Astrocyte (in vitro differentiated cells and primary cell): ENCODE data around the gene TRIP12. TPM values are rescaled to one million over a fixed set of nuclear protein-coding genes. Genes with fewer than 3 reads are reported as not detected.

Experiments
- DNase-seq: peaks from one replicate; pipeline ENCODE4 v3.0.0-alpha.2; 2010; ENCODE audit warnings: low read depth
- FAIRE-seq: peaks from 2 replicates; lab custom pipeline; 2011; peaks lifted over from hg19 to GRCh38; lab: Jason Lieb, UNC
- H2AFZ ChIP-seq: 2 replicates; pipeline ENCODE4 v1.6.0; 2012; ENCODE audit warnings: low read depth, low read length, inconsistent platforms
- H3K27ac ChIP-seq: 2 replicates; pipeline ENCODE4 v1.5.1; 2011; ENCODE audit warnings: low read depth, low read length, inconsistent platforms
- H3K27me3 ChIP-seq: 2 replicates; pipeline ENCODE4 v1.6.0; 2011; ENCODE audit warnings: low read length, inconsistent platforms; ENCODE audit not compliant: insufficient read depth
- H3K36me3 ChIP-seq: 2 replicates; pipeline ENCODE4 v1.5.1; 2011; ENCODE audit warnings: low read length, inconsistent platforms; ENCODE audit not compliant: insufficient read depth
- H3K4me1 ChIP-seq: 2 replicates; pipeline ENCODE4 v1.5.1; 2011; ENCODE audit warnings: low read length, inconsistent platforms; ENCODE audit not compliant: insufficient read depth
- H3K4me2 ChIP-seq: 2 replicates; pipeline ENCODE4 v1.6.0; 2012; ENCODE audit warnings: low read length, inconsistent platforms
- H3K4me3 ChIP-seq: 2 replicates; pipeline ENCODE4 v1.5.1; 2011; ENCODE audit warnings: low read depth, mild to moderate bottlenecking, low read length, inconsistent platforms; ENCODE audit not compliant: insufficient read depth
- H3K79me2 ChIP-seq: 2 replicates; pipeline ENCODE4 v1.6.0; 2012; ENCODE audit warnings: mild to moderate bottlenecking, low read length, inconsistent platforms; ENCODE audit not compliant: insufficient read depth
- H3K9ac ChIP-seq: 2 replicates; pipeline ENCODE4 v1.6.0; 2012; ENCODE audit warnings: mild to moderate bottlenecking, low read length, inconsistent platforms
- H3K9me3 ChIP-seq: 2 replicates; pipeline ENCODE4 v1.5.1; 2012; ENCODE audit warnings: low read depth, mild to moderate bottlenecking, low read length, inconsistent platforms; ENCODE audit not compliant: insufficient read depth
- H4K20me1 ChIP-seq: 2 replicates; pipeline ENCODE4 v1.6.0; 2012; ENCODE audit warnings: low read length, inconsistent platforms; ENCODE audit not compliant: insufficient read depth
- H3K27ac Mint-ChIP-seq: one replicate; pipeline ENCODE4 v1.8.0; 2021; ENCODE audit warnings: mild to moderate bottlenecking, mixed read lengths; ENCODE audit not compliant: unreplicated experiment
- H3K27me3 Mint-ChIP-seq: one replicate; pipeline ENCODE4 v1.8.0; 2021; ENCODE audit warnings: low read depth, mixed read lengths; ENCODE audit not compliant: unreplicated experiment
- H3K36me3 Mint-ChIP-seq: one replicate; pipeline ENCODE4 v1.8.0; 2021; ENCODE audit warnings: low read depth, mixed read lengths; ENCODE audit not compliant: unreplicated experiment
- H3K4me1 Mint-ChIP-seq: one replicate; pipeline ENCODE4 v1.8.0; 2021; ENCODE audit warnings: low read depth, mixed read lengths; ENCODE audit not compliant: unreplicated experiment
- H3K4me3 Mint-ChIP-seq: one replicate; pipeline ENCODE4 v1.8.0; 2021; ENCODE audit warnings: mild to moderate bottlenecking, moderate library complexity, mixed read lengths; ENCODE audit not compliant: unreplicated experiment
- H3K9me3 Mint-ChIP-seq: one replicate; pipeline ENCODE4 v1.8.0; 2021; ENCODE audit warnings: mild to moderate bottlenecking, mixed read lengths; ENCODE audit not compliant: unreplicated experiment
- CTCF ChIP-seq: IDR thresholded peaks from 2 replicates; pipeline ENCODE4 v1.5.1; 2011; ENCODE audit warnings: low read depth, mild to moderate bottlenecking, inconsistent platforms, low read length, moderate library complexity; ENCODE audit not compliant: insufficient read depth
- EZH2 ChIP-seq: IDR thresholded peaks from 2 replicates; pipeline ENCODE4 v1.6.1; 2012; ENCODE audit warnings: mild to moderate bottlenecking, low read length, inconsistent platforms; ENCODE audit not compliant: insufficient read depth
- total RNA-seq: library from RNA; stranded (reverse); gene quantifications from 2 replicates; pipeline ENCODE4 v1.2.1, GENCODE V29; 2021

Gene TRIP12
- total RNA-seq, 1 donor from 2014 or later, result 379 TPM

- Mint-ChIP-seq H3K27ac (no peak overlapping the region), H3K9me3 (no peaks in the 10 kb centered on the region), H3K4me3 (no peak overlapping the region), H3K36me3 (peaks cover 16% of the 10 kb centered on the region), H3K4me1 (peaks cover 24% of the 10 kb centered on the region), H3K27me3 (no peaks in the 10 kb centered on the region)
- no peak overlapping the region for H3K4me2 ChIP-seq
- no peak overlapping the region for H3K9ac ChIP-seq
- no peaks in the 10 kb centered on the region for H3K36me3 ChIP-seq
- H3K79me2 ChIP-seq, result peaks cover 99% of the 10 kb centered on the region
- H3K27ac ChIP-seq, result no peak overlapping the region
- TF ChIP-seq CTCF (no peak), EZH2 (no peak)
- H3K4me1 ChIP-seq, result peaks cover 5% of the 10 kb centered on the region
- FAIRE-seq (no peak), DNase-seq (no peak)
- no peaks in the 10 kb centered on the region for H3K27me3 ChIP-seq
- peaks cover 85% of the 10 kb centered on the region for H4K20me1 ChIP-seq
- no peaks in the 10 kb centered on the region for H3K9me3 ChIP-seq
- H2AFZ ChIP-seq, result no peak overlapping the region
- H3K4me3 ChIP-seq, result no peak overlapping the region
These were observed 25.0 kb downstream of the TRIP12 start for GRCh38 chr2:229896857-229897256.

GRCh38 chr2:229889023-229889422 lies 32.8 kb downstream of the TRIP12 start:
- H3K9me3 Mint-ChIP-seq, result no peaks in the 10 kb centered on the region
- H3K36me3 Mint-ChIP-seq, result peaks cover 4% of the 10 kb centered on the region
- no peaks in the 10 kb centered on the region for H3K9me3 ChIP-seq
- peaks cover 93% of the 10 kb centered on the region for H4K20me1 ChIP-seq
- no peaks in the 10 kb centered on the region for H3K27me3 ChIP-seq
- no peak overlapping the region for H3K27ac ChIP-seq
- H3K4me3 Mint-ChIP-seq, result no peak overlapping the region
- no peak overlapping the region for H2AFZ ChIP-seq
- H3K27me3 Mint-ChIP-seq, result no peaks in the 10 kb centered on the region
- H3K4me2 ChIP-seq, result no peak overlapping the region
- no peaks in the 10 kb centered on the region for H3K4me1 ChIP-seq
- no peak for DNase-seq
- no peak overlapping the region for H3K27ac Mint-ChIP-seq
- TF ChIP-seq EZH2 (no peak), CTCF (no peak)
- H3K79me2 ChIP-seq, result peaks cover 98% of the 10 kb centered on the region
- peaks cover 5% of the 10 kb centered on the region for H3K36me3 ChIP-seq
- no peak for FAIRE-seq
- H3K4me3 ChIP-seq, result no peak overlapping the region
- no peak overlapping the region for H3K9ac ChIP-seq
- peaks cover 23% of the 10 kb centered on the region for H3K4me1 Mint-ChIP-seq

GRCh38 chr2:229888031-229888430 lies 33.8 kb downstream of the TRIP12 start:
- no peak overlapping the region for H2AFZ ChIP-seq
- Mint-ChIP-seq H3K4me3 (no peak overlapping the region), H3K4me1 (peaks cover 17% of the 10 kb centered on the region), H3K27me3 (no peaks in the 10 kb centered on the region), H3K9me3 (no peaks in the 10 kb centered on the region), H3K36me3 (no peaks in the 10 kb centered on the region), H3K27ac (no peak overlapping the region)
- H3K9me3 ChIP-seq, result no peaks in the 10 kb centered on the region
- peaks cover 98% of the 10 kb centered on the region for H3K79me2 ChIP-seq
- H3K36me3 ChIP-seq, result peaks cover 5% of the 10 kb centered on the region
- DNase-seq, result no peak
- peaks cover 92% of the 10 kb centered on the region for H4K20me1 ChIP-seq
- H3K27ac ChIP-seq, result no peak overlapping the region
- no peaks in the 10 kb centered on the region for H3K27me3 ChIP-seq
- no peak overlapping the region for H3K4me2 ChIP-seq
- no peaks in the 10 kb centered on the region for H3K4me1 ChIP-seq
- H3K9ac ChIP-seq, result no peak overlapping the region
- no peak overlapping the region for H3K4me3 ChIP-seq
- FAIRE-seq, result no peak
- TF ChIP-seq CTCF, result no peak
- no peak for TF ChIP-seq EZH2
